Measurements from ENCODE around the gene ARFGAP3.

DNA sequence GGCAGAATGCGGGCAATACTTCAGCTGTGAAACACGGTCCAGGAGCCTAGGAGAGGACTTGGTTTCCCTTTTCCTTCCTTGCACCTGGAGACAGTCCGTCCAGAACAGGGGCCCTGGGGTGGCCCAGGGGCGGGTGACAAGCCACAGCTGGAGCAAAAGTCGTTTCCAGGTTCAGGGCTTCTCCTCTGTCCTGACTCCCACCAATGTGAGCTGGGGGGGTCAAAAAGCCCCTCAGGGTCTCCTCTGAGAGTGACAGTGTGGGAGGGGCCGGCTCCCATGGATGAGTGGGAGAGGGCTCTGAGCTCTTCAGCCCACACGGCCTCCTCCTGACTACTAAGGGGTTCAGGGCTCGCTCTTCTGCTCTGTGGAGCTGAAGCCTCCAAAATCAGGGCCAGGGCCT is 20.1 kb upstream of the ARFGAP3 start:
- TF ChIP-seq, protein P1, sequence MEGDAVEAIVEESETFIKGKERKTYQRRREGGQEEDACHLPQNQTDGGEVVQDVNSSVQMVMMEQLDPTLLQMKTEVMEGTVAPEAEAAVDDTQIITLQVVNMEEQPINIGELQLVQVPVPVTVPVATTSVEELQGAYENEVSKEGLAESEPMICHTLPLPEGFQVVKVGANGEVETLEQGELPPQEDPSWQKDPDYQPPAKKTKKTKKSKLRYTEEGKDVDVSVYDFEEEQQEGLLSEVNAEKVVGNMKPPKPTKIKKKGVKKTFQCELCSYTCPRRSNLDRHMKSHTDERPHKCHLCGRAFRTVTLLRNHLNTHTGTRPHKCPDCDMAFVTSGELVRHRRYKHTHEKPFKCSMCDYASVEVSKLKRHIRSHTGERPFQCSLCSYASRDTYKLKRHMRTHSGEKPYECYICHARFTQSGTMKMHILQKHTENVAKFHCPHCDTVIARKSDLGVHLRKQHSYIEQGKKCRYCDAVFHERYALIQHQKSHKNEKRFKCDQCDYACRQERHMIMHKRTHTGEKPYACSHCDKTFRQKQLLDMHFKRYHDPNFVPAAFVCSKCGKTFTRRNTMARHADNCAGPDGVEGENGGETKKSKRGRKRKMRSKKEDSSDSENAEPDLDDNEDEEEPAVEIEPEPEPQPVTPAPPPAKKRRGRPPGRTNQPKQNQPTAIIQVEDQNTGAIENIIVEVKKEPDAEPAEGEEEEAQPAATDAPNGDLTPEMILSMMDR (IDR thresholded peaks at IDR 0.05): no peak
- no peak for TF ChIP-seq POLR2A (IDR thresholded peaks at IDR 0.05)
